GM10266 (cell line): Measurements from ENCODE around the gene EXOC3L2.

Experiments
- DNase-seq: peaks from one replicate; pipeline ENCODE4 v3.0.0; 2012; ENCODE audit errors: extremely low spot score
- TF ChIP-seq, protein P1 (sequence below): IDR thresholded peaks from 2 replicates; pipeline ENCODE4 v1.5.1; 2012; ENCODE audit warnings: mild to moderate bottlenecking, low read depth; ENCODE audit not compliant: control insufficient read depth, insufficient read depth; ENCODE audit errors: missing control alignments

Gene EXOC3L2

DNA sequence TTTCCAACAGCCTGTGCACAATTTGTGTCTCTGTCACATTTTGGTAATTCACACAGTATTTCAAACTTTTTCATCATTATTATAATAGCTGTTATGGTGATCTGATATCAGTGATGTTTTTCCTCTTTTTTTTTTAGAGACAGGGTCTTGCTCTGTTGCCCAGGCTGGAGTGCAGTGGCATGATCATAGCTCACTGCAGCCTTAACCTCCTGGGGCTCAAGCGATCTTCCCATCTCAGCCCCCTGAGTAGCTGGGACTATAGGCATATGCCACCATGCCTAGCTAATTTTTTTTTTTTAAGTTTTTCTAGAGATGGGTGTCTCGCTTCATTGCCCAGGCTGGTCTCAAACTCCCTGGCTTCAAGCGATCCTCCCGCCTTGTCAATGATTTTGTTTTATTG is 11.6 kb upstream of the EXOC3L2 start:
- no peak for DNase-seq
- TF ChIP-seq, protein P1, sequence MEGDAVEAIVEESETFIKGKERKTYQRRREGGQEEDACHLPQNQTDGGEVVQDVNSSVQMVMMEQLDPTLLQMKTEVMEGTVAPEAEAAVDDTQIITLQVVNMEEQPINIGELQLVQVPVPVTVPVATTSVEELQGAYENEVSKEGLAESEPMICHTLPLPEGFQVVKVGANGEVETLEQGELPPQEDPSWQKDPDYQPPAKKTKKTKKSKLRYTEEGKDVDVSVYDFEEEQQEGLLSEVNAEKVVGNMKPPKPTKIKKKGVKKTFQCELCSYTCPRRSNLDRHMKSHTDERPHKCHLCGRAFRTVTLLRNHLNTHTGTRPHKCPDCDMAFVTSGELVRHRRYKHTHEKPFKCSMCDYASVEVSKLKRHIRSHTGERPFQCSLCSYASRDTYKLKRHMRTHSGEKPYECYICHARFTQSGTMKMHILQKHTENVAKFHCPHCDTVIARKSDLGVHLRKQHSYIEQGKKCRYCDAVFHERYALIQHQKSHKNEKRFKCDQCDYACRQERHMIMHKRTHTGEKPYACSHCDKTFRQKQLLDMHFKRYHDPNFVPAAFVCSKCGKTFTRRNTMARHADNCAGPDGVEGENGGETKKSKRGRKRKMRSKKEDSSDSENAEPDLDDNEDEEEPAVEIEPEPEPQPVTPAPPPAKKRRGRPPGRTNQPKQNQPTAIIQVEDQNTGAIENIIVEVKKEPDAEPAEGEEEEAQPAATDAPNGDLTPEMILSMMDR, result no peak

DNA sequence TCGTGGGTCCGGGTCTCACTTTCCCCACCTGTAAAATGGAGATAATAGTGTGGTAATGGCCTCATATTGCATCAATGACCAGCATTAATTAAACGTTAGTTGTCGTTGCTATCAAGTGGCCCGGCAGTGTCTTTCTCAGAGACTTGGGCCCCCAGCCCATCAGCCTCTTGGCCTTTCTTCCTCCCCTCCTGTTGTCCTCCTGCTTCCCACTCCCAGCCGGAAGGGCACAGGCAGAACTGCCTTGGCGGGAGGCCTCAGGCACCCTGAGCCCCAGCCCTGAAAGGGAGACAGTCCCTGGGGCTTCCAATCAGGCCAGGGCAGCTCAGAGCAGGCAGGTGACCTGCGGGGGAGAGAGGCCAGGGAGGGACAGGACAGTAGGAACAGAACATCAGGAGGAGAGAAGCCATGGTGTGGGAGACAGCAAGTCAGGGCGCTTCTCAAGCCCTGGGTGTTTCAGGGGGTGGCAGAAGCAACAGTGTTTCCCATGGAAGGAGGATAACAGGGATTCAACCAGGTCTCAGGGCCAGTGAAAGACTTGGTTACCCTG is 10.5 kb upstream of the EXOC3L2 start:
- TF ChIP-seq, protein P1, result no peak
- no peak for DNase-seq

DNA sequence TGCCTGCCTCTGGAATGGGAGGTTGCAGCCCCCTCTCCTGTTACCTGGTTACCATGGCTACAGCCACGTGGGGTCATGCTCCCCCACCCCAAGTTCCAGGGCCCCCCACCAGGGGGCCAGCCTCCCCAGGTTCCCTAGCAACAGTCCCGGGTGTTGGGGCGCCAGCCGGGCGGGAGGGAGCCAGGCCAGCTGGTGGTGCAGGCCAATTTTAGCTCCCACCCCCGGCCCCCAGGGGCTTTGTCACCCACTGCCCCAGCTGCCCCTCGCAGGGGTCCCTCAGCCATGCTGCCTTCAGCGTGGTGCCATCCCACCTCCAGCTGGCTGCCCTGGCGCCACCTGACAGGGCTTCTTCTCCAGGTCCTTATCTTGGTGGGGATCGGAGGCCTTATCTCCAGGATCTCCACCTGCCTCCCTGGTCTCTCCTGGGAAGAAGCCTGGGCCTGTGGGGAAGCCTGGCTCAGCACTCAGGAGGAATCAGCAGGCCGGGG is 8.9 kb upstream of the EXOC3L2 start:
- TF ChIP-seq, protein P1, result no peak
- no peak for DNase-seq

DNA sequence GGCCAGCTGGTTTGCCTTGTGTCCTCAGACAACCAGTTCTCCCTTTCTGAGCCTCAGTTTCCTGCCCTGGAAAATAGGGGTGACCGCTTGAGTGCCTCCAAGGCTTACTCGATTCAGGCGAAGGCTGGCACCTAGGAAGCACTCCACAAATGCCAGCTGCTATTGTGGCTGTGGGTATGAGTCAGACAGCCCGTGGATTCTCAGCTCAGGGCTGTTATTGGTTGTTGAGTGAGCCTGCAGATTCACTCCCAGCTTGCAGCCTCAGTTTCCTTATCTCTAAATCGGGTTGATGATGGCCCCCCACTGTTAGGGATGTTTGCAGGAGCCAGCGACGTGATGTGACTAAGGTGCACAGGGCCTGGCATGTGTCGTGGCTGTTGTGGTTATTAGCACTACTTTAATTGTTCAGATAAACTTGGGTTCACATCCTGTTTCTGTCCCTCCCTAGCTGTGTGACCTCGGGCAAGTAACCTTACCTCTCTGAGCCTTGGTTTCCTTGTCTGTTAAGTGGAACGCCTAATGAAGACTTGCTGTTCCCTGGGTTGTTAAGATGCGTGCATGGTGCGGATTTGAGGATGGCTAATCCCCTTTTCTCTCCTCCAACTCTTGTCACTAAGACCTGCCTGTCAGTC is 8.3 kb upstream of the EXOC3L2 start:
- TF ChIP-seq, protein P1, result no peak
- no peak for DNase-seq

DNA sequence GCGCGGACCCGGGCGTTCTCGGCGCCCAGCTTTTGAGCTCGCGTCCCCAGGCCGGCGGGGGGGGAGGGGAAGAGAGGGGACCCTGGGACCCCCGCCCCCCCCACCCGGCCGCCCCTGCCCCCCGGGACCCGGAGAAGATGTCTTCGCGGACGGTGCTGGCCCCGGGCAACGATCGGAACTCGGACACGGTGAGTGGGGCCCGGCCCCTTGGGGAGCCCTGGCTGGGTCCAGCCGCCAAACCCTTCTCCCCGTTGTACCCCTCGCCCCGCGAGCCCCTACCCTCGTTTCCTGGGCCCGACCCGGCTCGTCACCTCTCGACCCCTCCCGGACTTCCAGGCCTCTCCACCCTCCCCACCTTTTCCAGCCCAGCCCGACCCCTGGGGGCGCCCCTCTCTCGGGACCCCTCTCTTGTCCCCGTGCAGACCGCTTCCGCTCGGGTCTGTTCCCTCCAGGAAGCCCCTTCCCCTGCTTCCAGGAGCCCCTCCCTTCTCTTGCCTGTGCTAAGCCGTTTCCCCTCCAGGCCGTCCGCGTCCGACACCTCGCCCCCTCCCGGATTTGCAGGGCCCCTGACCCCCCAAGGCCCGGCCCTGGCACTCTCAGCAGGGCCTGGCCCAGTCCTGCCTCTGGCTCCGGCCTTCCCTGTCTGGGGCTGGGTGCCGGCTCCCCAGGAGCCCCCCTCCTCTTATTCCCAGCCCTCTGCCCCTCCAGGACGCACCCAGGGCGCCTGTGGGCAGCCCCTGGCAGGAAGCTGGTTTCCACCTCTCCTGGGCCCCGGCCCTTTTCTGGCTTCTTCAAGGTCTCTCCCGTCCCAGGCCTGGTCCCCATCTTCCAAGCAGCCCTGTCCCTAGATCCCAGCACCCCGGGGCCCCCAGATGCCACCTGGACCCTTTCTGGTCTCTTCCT is 6.5 kb upstream of the EXOC3L2 start:
- TF ChIP-seq, protein P1, result no peak
- peak; percentile 78 for DNase-seq

DNA sequence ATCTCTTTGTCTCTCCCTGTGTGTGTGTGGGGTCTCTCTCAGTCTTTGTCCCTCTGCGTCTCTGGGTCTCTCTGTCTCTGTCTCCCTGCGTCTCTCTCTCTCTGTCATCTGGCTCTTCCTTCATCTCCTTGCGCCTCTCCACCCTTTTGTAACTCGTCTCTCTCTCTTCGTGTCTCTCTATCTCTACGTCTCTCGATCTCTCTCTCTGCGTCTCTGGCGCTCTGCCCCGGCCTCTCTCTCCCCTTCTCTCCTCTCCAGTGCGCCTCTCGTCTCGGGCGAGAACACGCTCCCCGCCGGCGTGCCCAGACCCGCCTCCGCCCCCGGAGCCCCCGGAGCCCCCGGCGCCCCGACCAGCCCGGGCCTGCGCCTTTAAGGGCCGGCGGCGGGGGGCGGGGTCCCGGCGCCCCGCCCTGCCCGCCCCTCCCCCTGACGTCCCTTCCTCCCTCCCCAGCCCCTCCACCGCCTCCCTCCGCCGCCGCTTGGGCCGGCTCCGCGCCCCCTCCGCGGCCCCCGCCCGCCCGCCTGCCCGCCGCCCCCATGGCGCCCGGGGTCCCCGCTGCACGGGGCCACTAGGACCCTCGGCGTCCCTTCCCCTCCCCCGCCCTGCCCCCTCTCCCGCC is 5.7 kb upstream of the EXOC3L2 start, which contains the start of gene MARK4:
Gene MARK4, plus strand, starts transcription at position 440 of the 620 bp plus-strand sequence. CDS start 318 bp downstream, outside the sequence.
- DNase-seq, result peak; percentile 99
- TF ChIP-seq, protein P1, result no peak
